Skeletal muscle tissue (tissue), 4 donors: ENCODE results near the gene ARAP1. TPM values are rescaled to one million over a fixed set of nuclear protein-coding genes. Genes with fewer than 3 reads are reported as not detected.
A peak's percentile ranks its signal among the peaks of the same experiment; 100 is the strongest.

ENCODE experiments used
- H3K27ac ChIP-seq: one replicate; pipeline ENCODE4 v1.7.0; 2013; ENCODE audit warnings: mild to moderate bottlenecking, low read depth, low read length, inconsistent platforms
- H3K27me3 ChIP-seq, 3 donors: one replicate each; pipeline ENCODE4 v1.7.0; 2013; ENCODE audit warnings: low read length in 3 of 3; ENCODE audit not compliant: control insufficient read depth in 3 of 3, insufficient read depth in 3 of 3
- H3K36me3 ChIP-seq, 3 donors: one replicate each; pipeline ENCODE4 v1.7.0; 2013; ENCODE audit warnings: low read length in 3 of 3; ENCODE audit not compliant: control insufficient read depth in 3 of 3, insufficient read depth in 3 of 3
- H3K4me1 ChIP-seq, 3 donors: one replicate each; pipeline ENCODE4 v1.7.0; 2013; ENCODE audit warnings: low read length in 3 of 3, mild to moderate bottlenecking in 3 of 3; ENCODE audit not compliant: control insufficient read depth in 3 of 3, insufficient read depth in 3 of 3
- H3K4me3 ChIP-seq, 3 donors: one replicate each; pipeline ENCODE4 v1.7.0; 2013; ENCODE audit warnings: low read length in 3 of 3
- H3K9ac ChIP-seq, 3 donors: one replicate each; pipeline ENCODE4 v1.7.0; 2013; ENCODE audit warnings: low read length in 3 of 3, mild to moderate bottlenecking in 3 of 3, moderate library complexity in 2 of 3, low read depth in 1 of 3
- H3K9me3 ChIP-seq, 3 donors: one replicate each; pipeline ENCODE4 v1.7.0; 2013; ENCODE audit warnings: low read length in 3 of 3; ENCODE audit not compliant: control insufficient read depth in 3 of 3
- total RNA-seq: library from RNA; depleted of rRNA; stranded (reverse); fragments of >200 nt; gene quantifications from one replicate; pipeline ENCODE4 v1.2.3, GENCODE V29; 2014
- donor health status: Osteomylitis.

The ARAP1 gene
- total RNA-seq, 1 donor from 2014 or later: 98.6 TPM

GRCh38 chr11:72773291-72773690 is 21.1 kb upstream of the ARAP1 start:
- H3K9me3 ChIP-seq: no peaks in the 10 kb centered on the region
- H3K27ac ChIP-seq: peak overlapping the region; percentile 67
- H3K4me1 ChIP-seq: peaks cover 27 to 54% (median 36%) of the 10 kb centered on the region in 3 donors
- no peaks in the 10 kb centered on the region for H3K36me3 ChIP-seq
- H3K4me3 ChIP-seq: peak overlapping the region in 1 of 3 donors; percentile 29
- H3K27me3 ChIP-seq: no peaks in the 10 kb centered on the region
- H3K9ac ChIP-seq: peak overlapping the region in 2 of 3 donors; percentile 28 to 65

GRCh38 chr11:72772059-72772458 is 19.9 kb upstream of the ARAP1 start:
- H3K4me3 ChIP-seq: no peak overlapping the region
- H3K4me1 ChIP-seq: peaks cover 20 to 41% (median 29%) of the 10 kb centered on the region in 3 donors
- no peaks in the 10 kb centered on the region for H3K36me3 ChIP-seq
- no peak overlapping the region for H3K27ac ChIP-seq
- H3K27me3 ChIP-seq: no peaks in the 10 kb centered on the region
- H3K9ac ChIP-seq: no peak overlapping the region
- H3K9me3 ChIP-seq: no peaks in the 10 kb centered on the region

GRCh38 chr11:72771507-72771906 is 19.3 kb upstream of the ARAP1 start:
- no peaks in the 10 kb centered on the region for H3K27me3 ChIP-seq
- no peak overlapping the region for H3K4me3 ChIP-seq
- no peaks in the 10 kb centered on the region for H3K36me3 ChIP-seq
- peaks cover 15 to 36% (median 23%) of the 10 kb centered on the region in 3 donors for H3K4me1 ChIP-seq
- H3K9ac ChIP-seq: no peak overlapping the region
- no peaks in the 10 kb centered on the region for H3K9me3 ChIP-seq
- H3K27ac ChIP-seq: no peak overlapping the region

GRCh38 chr11:72770799-72771198 is 18.6 kb upstream of the ARAP1 start:
- no peaks in the 10 kb centered on the region for H3K27me3 ChIP-seq
- no peak overlapping the region for H3K27ac ChIP-seq
- no peaks in the 10 kb centered on the region for H3K36me3 ChIP-seq
- H3K4me3 ChIP-seq: no peak overlapping the region
- peaks cover 15 to 29% (median 19%) of the 10 kb centered on the region in 3 donors for H3K4me1 ChIP-seq
- no peaks in the 10 kb centered on the region for H3K9me3 ChIP-seq
- no peak overlapping the region for H3K9ac ChIP-seq

- H3K36me3 ChIP-seq: no peaks in the 10 kb centered on the region
- no peaks in the 10 kb centered on the region for H3K9me3 ChIP-seq
- no peak overlapping the region for H3K4me3 ChIP-seq
- H3K27me3 ChIP-seq: no peaks in the 10 kb centered on the region
- H3K27ac ChIP-seq: no peak overlapping the region
- no peak overlapping the region for H3K9ac ChIP-seq
- H3K4me1 ChIP-seq: peaks cover 15 to 29% (median 19%) of the 10 kb centered on the region in 3 donors
These were observed 17.5 kb upstream of the ARAP1 start for GRCh38 chr11:72769680-72770079.

GRCh38 chr11:72768581-72768980 is 16.4 kb upstream of the ARAP1 start:
- no peaks in the 10 kb centered on the region for H3K9me3 ChIP-seq
- no peaks in the 10 kb centered on the region for H3K36me3 ChIP-seq
- no peak overlapping the region for H3K27ac ChIP-seq
- H3K9ac ChIP-seq: no peak overlapping the region
- peaks cover 11 to 21% (median 17%) of the 10 kb centered on the region in 3 donors for H3K4me1 ChIP-seq
- no peak overlapping the region for H3K4me3 ChIP-seq
- H3K27me3 ChIP-seq: no peaks in the 10 kb centered on the region

- Histone ChIP-seq H3K36me3 (no peaks in the 10 kb centered on the region), H3K27me3 (no peaks in the 10 kb centered on the region), H3K4me3 (no peak overlapping the region), H3K27ac (no peak overlapping the region), H3K9me3 (no peaks in the 10 kb centered on the region), H3K4me1 (peaks cover 0 to 16% (median 10%) of the 10 kb centered on the region in 3 donors), H3K9ac (no peak overlapping the region)
These were observed 15.2 kb upstream of the ARAP1 start for GRCh38 chr11:72767203-72768062.

GRCh38 chr11:72766152-72766902 is 14.1 kb upstream of the ARAP1 start:
- Histone ChIP-seq H3K9me3 (no peaks in the 10 kb centered on the region), H3K36me3 (no peaks in the 10 kb centered on the region), H3K4me1 (peaks cover 0 to 7% (median 5%) of the 10 kb centered on the region in 3 donors), H3K27ac (no peak overlapping the region), H3K4me3 (no peak overlapping the region), H3K9ac (no peak overlapping the region), H3K27me3 (no peaks in the 10 kb centered on the region)

GRCh38 chr11:72764503-72764902 is 12.3 kb upstream of the ARAP1 start:
- H3K36me3 ChIP-seq: no peaks in the 10 kb centered on the region
- H3K9ac ChIP-seq: no peak overlapping the region
- H3K4me3 ChIP-seq: no peak overlapping the region

GRCh38 chr11:72763823-72764222 is 11.6 kb upstream of the ARAP1 start:
- Histone ChIP-seq H3K27ac (no peak overlapping the region), H3K27me3 (no peaks in the 10 kb centered on the region), H3K4me3 (no peak overlapping the region), H3K4me1 (peaks cover 4 to 17% (median 10%) of the 10 kb centered on the region in 3 donors), H3K36me3 (peaks cover 0 to 4% (median 2%) of the 10 kb centered on the region in 3 donors), H3K9me3 (no peaks in the 10 kb centered on the region), H3K9ac (no peak overlapping the region)

More at GRCh38 chr11:72764503-72764902, 12.3 kb upstream of the ARAP1 start:
- Histone ChIP-seq H3K4me1 (peaks cover 4 to 12% (median 10%) of the 10 kb centered on the region in 3 donors), H3K9me3 (no peaks in the 10 kb centered on the region), H3K27ac (no peak overlapping the region), H3K27me3 (no peaks in the 10 kb centered on the region)
